HepG2 (cell line): ENCODE measurements around the gene LSS. TPM values are rescaled to one million over a fixed set of nuclear protein-coding genes. Genes with fewer than 3 reads are reported as not detected.
A peak's percentile ranks its signal among the peaks of the same experiment; 100 is the strongest.

Experiments used
- ATAD3A ChIP-seq: sonication (generic); formaldehyde crosslinking; IDR thresholded peaks from 2 replicates; pipeline ENCODE4 v1.4.0; 2020; ENCODE audit warnings: missing genetic modification reagents
- CBFB ChIP-seq: sonication (generic); formaldehyde crosslinking; IDR thresholded peaks from 2 replicates; pipeline ENCODE4 v1.4.0; 2020; ENCODE audit warnings: missing genetic modification reagents
- HNF1B ChIP-seq: sonication (generic); formaldehyde crosslinking; IDR thresholded peaks from 2 replicates; pipeline ENCODE4 v1.5.1; 2020; ENCODE audit warnings: mild to moderate bottlenecking, moderate library complexity, missing genetic modification reagents
- HNRNPH1 ChIP-seq: fragments of 200-400 bp; formaldehyde crosslinking; optimal IDR thresholded peaks from 2 replicates; pipeline ENCODE3; 2017; ENCODE audit warnings: mild to moderate bottlenecking, low read depth, low read length
- KLF12 ChIP-seq: sonication (generic); formaldehyde crosslinking; IDR thresholded peaks from 2 replicates; pipeline ENCODE4 v1.4.0; 2020; ENCODE audit warnings: missing genetic modification reagents, borderline replicate concordance
- MLXIP ChIP-seq: sonication (generic); formaldehyde crosslinking; IDR thresholded peaks from 2 replicates; pipeline ENCODE4 v1.9.0; 2021; ENCODE audit warnings: missing genetic modification reagents, borderline replicate concordance
- MZF1 ChIP-seq: sonication (generic); formaldehyde crosslinking; IDR thresholded peaks from 2 replicates; pipeline ENCODE4 v1.8.1; 2023; ENCODE audit warnings: mild to moderate bottlenecking, missing genetic modification reagents, borderline replicate concordance
- NRL ChIP-seq: sonication (generic); formaldehyde crosslinking; IDR thresholded peaks from 2 replicates; pipeline ENCODE4 v1.5.0; 2020; ENCODE audit warnings: missing genetic modification reagents, mild to moderate bottlenecking, moderate library complexity, borderline replicate concordance
- REL ChIP-seq: sonication (generic); formaldehyde crosslinking; conservative IDR thresholded peaks from 2 replicates; pipeline ENCODE4 v1.8.0; 2022; ENCODE audit warnings: mild to moderate bottlenecking, missing genetic modification reagents, moderate library complexity
- SP4 ChIP-seq: sonication (generic); formaldehyde crosslinking; IDR thresholded peaks from 2 replicates; pipeline ENCODE4 v1.8.1; 2023; ENCODE audit warnings: mild to moderate bottlenecking, missing genetic modification reagents
- SP5 ChIP-seq: IDR thresholded peaks from 2 replicates; pipeline ENCODE4 v1.6.1; 2016; ENCODE audit warnings: low read depth, borderline replicate concordance
- ZNF274 ChIP-seq: sonication (generic); formaldehyde crosslinking; IDR thresholded peaks from 2 replicates; pipeline ENCODE4 v1.5.1; 2020; ENCODE audit warnings: mild to moderate bottlenecking, missing genetic modification reagents
- ZNF75D ChIP-seq: sonication (generic); formaldehyde crosslinking; IDR thresholded peaks from 2 replicates; pipeline ENCODE4 v1.8.1; 2023; ENCODE audit warnings: missing genetic modification reagents, mild to moderate bottlenecking, borderline replicate concordance
- ZNF772 ChIP-seq: sonication (generic); formaldehyde crosslinking; IDR thresholded peaks from 2 replicates; pipeline ENCODE4 v1.5.0; 2020; ENCODE audit warnings: mild to moderate bottlenecking, missing genetic modification reagents
- ZSCAN5A ChIP-seq: sonication (generic); formaldehyde crosslinking; IDR thresholded peaks from 2 replicates; pipeline ENCODE4 v1.8.0; 2022; ENCODE audit warnings: mild to moderate bottlenecking, missing genetic modification reagents, borderline replicate concordance
- polyA plus RNA-seq, 8 experiments: library from polyadenylated mRNA; depleted of rRNA in 3 of 8; stranded (reverse) in 7 of 8; unstranded in 1 of 8; fragments of >200 nt; fragmentation: Illumina TruSeq in 4 of 8; extraction: Trizol in 4 of 8; gene quantifications; 2 replicates each; pipeline versions ENCODE4 v1.2.1 to v1.2.3, GENCODE V29; 2011 to 2016; ENCODE audit warnings: low read depth in 4 of 8, missing spikeins in 1 of 8, mixed read lengths in 1 of 8; ENCODE audit not compliant: insufficient read depth in 1 of 8
- total RNA-seq, 5 experiments: library from RNA; depleted of rRNA; stranded (reverse); fragments of >200 nt; fragmentation: Illumina TruSeq; extraction: Trizol; gene quantifications; 2 replicates each; pipeline ENCODE4 v1.2.3, GENCODE V29; 2016; ENCODE audit warnings: low read depth in 1 of 5
- TF ChIP-seq, protein P1 (sequence below): sonication (generic); formaldehyde crosslinking; conservative IDR thresholded peaks from 2 replicates; pipeline ENCODE4 v1.5.0; 2020; ENCODE audit warnings: missing genetic modification reagents
- TF ChIP-seq, protein P2 (sequence below): sonication (generic); formaldehyde crosslinking; IDR thresholded peaks from 2 replicates; pipeline ENCODE4 v1.5.0; 2020; ENCODE audit warnings: mild to moderate bottlenecking, missing genetic modification reagents, borderline replicate concordance

Gene LSS
- total and polyA plus RNA-seq, 2 of the 13 experiments (the other 11 are each of a cell fraction or from before 2014, with no cell fraction given) = 72.6 to 113 TPM

GRCh38 chr21:46149205-46149901, 79.2 kb downstream of the LSS start (continued):
- no peak for TF ChIP-seq MLXIP (CRISPR knock-in tag)
- no peak for TF ChIP-seq ZSCAN5A (CRISPR knock-in tag)
- TF ChIP-seq ATAD3A (CRISPR knock-in tag) = no peak
- TF ChIP-seq ZNF274 = 0 out of 2 replicates have a peak, but pooled peaks have one; percentile 13
- TF ChIP-seq REL (CRISPR knock-in tag) = no peak
- TF ChIP-seq CBFB = no peak
- TF ChIP-seq HNRNPH1 = no peak
- no peak for TF ChIP-seq NRL (CRISPR knock-in tag)
- 0 out of 2 replicates have a peak, but pooled peaks have one; percentile 35 for TF ChIP-seq HNF1B (CRISPR knock-in tag)
- TF ChIP-seq, protein P1, sequence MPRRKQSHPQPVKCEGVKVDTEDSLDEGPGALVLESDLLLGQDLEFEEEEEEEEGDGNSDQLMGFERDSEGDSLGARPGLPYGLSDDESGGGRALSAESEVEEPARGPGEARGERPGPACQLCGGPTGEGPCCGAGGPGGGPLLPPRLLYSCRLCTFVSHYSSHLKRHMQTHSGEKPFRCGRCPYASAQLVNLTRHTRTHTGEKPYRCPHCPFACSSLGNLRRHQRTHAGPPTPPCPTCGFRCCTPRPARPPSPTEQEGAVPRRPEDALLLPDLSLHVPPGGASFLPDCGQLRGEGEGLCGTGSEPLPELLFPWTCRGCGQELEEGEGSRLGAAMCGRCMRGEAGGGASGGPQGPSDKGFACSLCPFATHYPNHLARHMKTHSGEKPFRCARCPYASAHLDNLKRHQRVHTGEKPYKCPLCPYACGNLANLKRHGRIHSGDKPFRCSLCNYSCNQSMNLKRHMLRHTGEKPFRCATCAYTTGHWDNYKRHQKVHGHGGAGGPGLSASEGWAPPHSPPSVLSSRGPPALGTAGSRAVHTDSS (CRISPR knock-in tag) = no peak
- TF ChIP-seq SP4 = no peak
- no peak for TF ChIP-seq MZF1
- TF ChIP-seq, protein P2, sequence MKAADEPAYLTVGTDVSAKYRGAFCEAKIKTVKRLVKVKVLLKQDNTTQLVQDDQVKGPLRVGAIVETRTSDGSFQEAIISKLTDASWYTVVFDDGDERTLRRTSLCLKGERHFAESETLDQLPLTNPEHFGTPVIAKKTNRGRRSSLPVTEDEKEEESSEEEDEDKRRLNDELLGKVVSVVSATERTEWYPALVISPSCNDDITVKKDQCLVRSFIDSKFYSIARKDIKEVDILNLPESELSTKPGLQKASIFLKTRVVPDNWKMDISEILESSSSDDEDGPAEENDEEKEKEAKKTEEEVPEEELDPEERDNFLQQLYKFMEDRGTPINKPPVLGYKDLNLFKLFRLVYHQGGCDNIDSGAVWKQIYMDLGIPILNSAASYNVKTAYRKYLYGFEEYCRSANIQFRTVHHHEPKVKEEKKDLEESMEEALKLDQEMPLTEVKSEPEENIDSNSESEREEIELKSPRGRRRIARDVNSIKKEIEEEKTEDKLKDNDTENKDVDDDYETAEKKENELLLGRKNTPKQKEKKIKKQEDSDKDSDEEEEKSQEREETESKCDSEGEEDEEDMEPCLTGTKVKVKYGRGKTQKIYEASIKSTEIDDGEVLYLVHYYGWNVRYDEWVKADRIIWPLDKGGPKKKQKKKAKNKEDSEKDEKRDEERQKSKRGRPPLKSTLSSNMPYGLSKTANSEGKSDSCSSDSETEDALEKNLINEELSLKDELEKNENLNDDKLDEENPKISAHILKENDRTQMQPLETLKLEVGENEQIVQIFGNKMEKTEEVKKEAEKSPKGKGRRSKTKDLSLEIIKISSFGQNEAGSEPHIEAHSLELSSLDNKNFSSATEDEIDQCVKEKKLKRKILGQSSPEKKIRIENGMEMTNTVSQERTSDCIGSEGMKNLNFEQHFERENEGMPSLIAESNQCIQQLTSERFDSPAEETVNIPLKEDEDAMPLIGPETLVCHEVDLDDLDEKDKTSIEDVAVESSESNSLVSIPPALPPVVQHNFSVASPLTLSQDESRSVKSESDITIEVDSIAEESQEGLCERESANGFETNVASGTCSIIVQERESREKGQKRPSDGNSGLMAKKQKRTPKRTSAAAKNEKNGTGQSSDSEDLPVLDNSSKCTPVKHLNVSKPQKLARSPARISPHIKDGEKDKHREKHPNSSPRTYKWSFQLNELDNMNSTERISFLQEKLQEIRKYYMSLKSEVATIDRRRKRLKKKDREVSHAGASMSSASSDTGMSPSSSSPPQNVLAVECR (CRISPR knock-in tag) = no peak; the same call in 1 of the 2 replicates
- TF ChIP-seq ZNF75D (CRISPR knock-in tag) = no peak
- no peak for TF ChIP-seq ZNF772 (CRISPR knock-in tag)
- 0 out of 2 replicates have a peak, but pooled peaks have one; percentile 21 for TF ChIP-seq SP5 (CRISPR knock-in tag)
- TF ChIP-seq KLF12 = no peak
